Panc1 (cell line): ENCODE results near the gene ERBB2. TPM values are rescaled to one million over a fixed set of nuclear protein-coding genes. Genes with fewer than 3 reads are reported as not detected.

ENCODE experiments used
- ATAC-seq: fragments of 200-7000 bp; cut with Tn5 transposase; 2 replicates; pipeline ENCODE4 v1.9.1; 2020; ENCODE audit warnings: mild to moderate bottlenecking, moderate library complexity
- BruUV-seq: library from RNA; stranded (reverse); fragments of 400-500 nt; replicated peaks from 2 replicates; lab custom pipeline; 2021; lab: Mats Ljungman, UMichigan
- CTCF ChIA-PET: fragments of 300-600 bp; sonication (Branson Sonifier 250); formaldehyde crosslinking; loops from one replicate; lab custom pipeline; 2022; ENCODE audit warnings: antibody characterized with exemption; lab: Charles Lee
- POLR2A ChIA-PET: fragments of 300-600 bp; sonication (Branson Sonifier 250); formaldehyde crosslinking; loops from one replicate; lab custom pipeline; 2022; ENCODE audit warnings: antibody characterized with exemption; lab: Charles Lee
- DNase-seq: peaks from one replicate; pipeline ENCODE4 v3.0.0-alpha.2; 2010; ENCODE audit warnings: low read depth, low spot score
- H3K27ac ChIP-seq: 2 replicates; pipeline ENCODE4 v1.5.1; 2011; ENCODE audit warnings: mild to moderate bottlenecking, low read length, inconsistent platforms
- H3K27me3 ChIP-seq: fragments of 200-500 bp; sonication (Bioruptor generic); 2 replicates; pipeline ENCODE4 v1.6.0; 2014; ENCODE audit warnings: low read length, inconsistent platforms; ENCODE audit not compliant: control insufficient read depth, insufficient read depth
- H3K36me3 ChIP-seq: fragments of 200-500 bp; sonication (Bioruptor generic); 2 replicates; pipeline ENCODE4 v1.5.1; 2014; ENCODE audit warnings: inconsistent platforms, mild to moderate bottlenecking, low read length, moderate library complexity; ENCODE audit not compliant: control insufficient read depth, insufficient read depth
- H3K4me1 ChIP-seq: 2 replicates; pipeline ENCODE4 v1.5.1; 2011; ENCODE audit warnings: inconsistent platforms, mild to moderate bottlenecking, low read length, moderate library complexity; ENCODE audit not compliant: control insufficient read depth, insufficient read depth
- H3K4me3 ChIP-seq, 2 experiments: 2 replicates each; pipeline ENCODE4 v1.5.1; 2011 to 2012; ENCODE audit warnings: low read depth in 2 of 2, low read length in 2 of 2, mild to moderate bottlenecking in 2 of 2, inconsistent platforms in 1 of 2, moderate library complexity in 1 of 2
- H3K9me3 ChIP-seq: fragments of 200-500 bp; sonication (Bioruptor generic); 2 replicates; pipeline ENCODE4 v1.5.1; 2014; ENCODE audit warnings: low read depth, mild to moderate bottlenecking, inconsistent platforms, low read length, moderate library complexity; ENCODE audit not compliant: control insufficient read depth, insufficient read depth
- POLR2AphosphoS5 ChIP-seq: IDR thresholded peaks from 2 replicates; pipeline ENCODE4 v1.6.1; 2012; ENCODE audit warnings: mild to moderate bottlenecking, low read depth, low read length, moderate library complexity
- SIN3A ChIP-seq: IDR thresholded peaks from 2 replicates; pipeline ENCODE4 v1.6.1; 2012; ENCODE audit warnings: low read depth, mild to moderate bottlenecking, low read length, moderate library complexity, borderline replicate concordance; ENCODE audit not compliant: insufficient read depth
- TCF7L2 ChIP-seq: IDR thresholded peaks from 2 replicates; pipeline ENCODE4 v1.6.1; 2011; ENCODE audit warnings: mild to moderate bottlenecking, low read depth, low read length, inconsistent platforms
- in situ Hi-C: cut with HindIII; loops from 2 replicates; pipeline ENCODE4 v1.10.0; 2016; ENCODE audit warnings: low sequenced_read_pairs, low pct_unique_long_range_greater_than_20kb
- intact Hi-C: fragments of 100-400 bp; cut with micrococcal nuclease; formaldehyde crosslinking; loops from one replicate; pipeline ENCODE4 v1.10.0; 2022; ENCODE audit not compliant: unreplicated experiment
- total RNA-seq: library from RNA; stranded (reverse); gene quantifications from one replicate; pipeline ENCODE4 v1.2.1, GENCODE V29; 2021; ENCODE audit not compliant: unreplicated experiment
- TF ChIP-seq, protein P1 (sequence below): fragments of 450-650 bp; IDR thresholded peaks from 2 replicates; pipeline ENCODE4 v1.5.1; 2017; ENCODE audit warnings: mild to moderate bottlenecking
- TF ChIP-seq, protein P2 (sequence below), 2 experiments: IDR thresholded peaks; 2 replicates each; pipeline ENCODE4 v1.6.1; 2011 to 2012; ENCODE audit warnings: low read depth in 2 of 2, control low read depth in 1 of 2, low read length in 1 of 2, mild to moderate bottlenecking in 1 of 2, moderate library complexity in 1 of 2; ENCODE audit not compliant: insufficient read depth in 1 of 2

Gene ERBB2
- total RNA-seq, 1 experiment from 2014 or later, result 68.6 TPM

DNA sequence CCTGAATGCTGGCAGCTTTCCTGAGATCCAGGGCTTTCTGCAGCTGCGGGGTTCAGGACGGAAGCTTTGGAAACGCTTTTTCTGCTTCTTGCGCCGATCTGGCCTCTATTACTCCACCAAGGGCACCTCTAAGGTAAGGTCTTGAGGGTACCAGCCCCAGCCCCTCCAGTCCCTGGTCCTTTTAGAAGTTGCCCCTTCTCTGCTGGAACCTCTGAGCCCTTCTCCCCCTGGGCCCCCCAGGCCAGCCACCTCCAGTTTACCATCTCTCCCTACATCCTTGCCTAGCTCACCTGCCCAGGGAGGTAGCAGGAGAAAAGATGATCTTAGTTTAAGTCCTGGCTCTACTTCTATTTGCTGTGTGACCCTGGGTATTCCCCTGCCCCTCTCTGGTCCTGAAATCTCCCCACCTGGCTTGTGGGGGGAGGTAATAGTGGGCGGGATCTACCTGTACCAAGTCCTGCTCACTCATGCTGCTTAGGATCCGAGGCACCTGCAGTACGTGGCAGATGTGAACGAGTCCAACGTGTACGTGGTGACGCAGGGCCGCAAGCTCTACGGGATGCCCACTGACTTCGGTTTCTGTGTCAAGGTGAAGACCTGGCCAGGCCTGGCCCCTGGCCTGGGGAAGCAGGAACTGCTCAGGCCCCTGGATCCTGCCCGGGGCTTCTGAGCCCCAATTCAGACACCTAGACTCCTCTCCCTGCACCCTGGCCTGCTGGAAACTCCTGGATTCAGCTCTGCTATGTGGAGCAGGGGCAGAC, 44.4 kb downstream of the ERBB2 start:
- CTCF ChIA-PET, result no interaction called here
- ATAC-seq (no peak), DNase-seq (no peak)
- H3K4me3 ChIP-seq, result no peak overlapping the region
- no peak overlapping the region for H3K27ac ChIP-seq
- TF ChIP-seq SIN3A (no peak), POLR2AphosphoS5 (no peak), TCF7L2 (no peak)
- TF ChIP-seq, protein P1, sequence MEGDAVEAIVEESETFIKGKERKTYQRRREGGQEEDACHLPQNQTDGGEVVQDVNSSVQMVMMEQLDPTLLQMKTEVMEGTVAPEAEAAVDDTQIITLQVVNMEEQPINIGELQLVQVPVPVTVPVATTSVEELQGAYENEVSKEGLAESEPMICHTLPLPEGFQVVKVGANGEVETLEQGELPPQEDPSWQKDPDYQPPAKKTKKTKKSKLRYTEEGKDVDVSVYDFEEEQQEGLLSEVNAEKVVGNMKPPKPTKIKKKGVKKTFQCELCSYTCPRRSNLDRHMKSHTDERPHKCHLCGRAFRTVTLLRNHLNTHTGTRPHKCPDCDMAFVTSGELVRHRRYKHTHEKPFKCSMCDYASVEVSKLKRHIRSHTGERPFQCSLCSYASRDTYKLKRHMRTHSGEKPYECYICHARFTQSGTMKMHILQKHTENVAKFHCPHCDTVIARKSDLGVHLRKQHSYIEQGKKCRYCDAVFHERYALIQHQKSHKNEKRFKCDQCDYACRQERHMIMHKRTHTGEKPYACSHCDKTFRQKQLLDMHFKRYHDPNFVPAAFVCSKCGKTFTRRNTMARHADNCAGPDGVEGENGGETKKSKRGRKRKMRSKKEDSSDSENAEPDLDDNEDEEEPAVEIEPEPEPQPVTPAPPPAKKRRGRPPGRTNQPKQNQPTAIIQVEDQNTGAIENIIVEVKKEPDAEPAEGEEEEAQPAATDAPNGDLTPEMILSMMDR, result no peak
- TF ChIP-seq, protein P2, sequence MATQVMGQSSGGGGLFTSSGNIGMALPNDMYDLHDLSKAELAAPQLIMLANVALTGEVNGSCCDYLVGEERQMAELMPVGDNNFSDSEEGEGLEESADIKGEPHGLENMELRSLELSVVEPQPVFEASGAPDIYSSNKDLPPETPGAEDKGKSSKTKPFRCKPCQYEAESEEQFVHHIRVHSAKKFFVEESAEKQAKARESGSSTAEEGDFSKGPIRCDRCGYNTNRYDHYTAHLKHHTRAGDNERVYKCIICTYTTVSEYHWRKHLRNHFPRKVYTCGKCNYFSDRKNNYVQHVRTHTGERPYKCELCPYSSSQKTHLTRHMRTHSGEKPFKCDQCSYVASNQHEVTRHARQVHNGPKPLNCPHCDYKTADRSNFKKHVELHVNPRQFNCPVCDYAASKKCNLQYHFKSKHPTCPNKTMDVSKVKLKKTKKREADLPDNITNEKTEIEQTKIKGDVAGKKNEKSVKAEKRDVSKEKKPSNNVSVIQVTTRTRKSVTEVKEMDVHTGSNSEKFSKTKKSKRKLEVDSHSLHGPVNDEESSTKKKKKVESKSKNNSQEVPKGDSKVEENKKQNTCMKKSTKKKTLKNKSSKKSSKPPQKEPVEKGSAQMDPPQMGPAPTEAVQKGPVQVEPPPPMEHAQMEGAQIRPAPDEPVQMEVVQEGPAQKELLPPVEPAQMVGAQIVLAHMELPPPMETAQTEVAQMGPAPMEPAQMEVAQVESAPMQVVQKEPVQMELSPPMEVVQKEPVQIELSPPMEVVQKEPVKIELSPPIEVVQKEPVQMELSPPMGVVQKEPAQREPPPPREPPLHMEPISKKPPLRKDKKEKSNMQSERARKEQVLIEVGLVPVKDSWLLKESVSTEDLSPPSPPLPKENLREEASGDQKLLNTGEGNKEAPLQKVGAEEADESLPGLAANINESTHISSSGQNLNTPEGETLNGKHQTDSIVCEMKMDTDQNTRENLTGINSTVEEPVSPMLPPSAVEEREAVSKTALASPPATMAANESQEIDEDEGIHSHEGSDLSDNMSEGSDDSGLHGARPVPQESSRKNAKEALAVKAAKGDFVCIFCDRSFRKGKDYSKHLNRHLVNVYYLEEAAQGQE (IDR thresholded peaks at IDR 0.05; ENCODE audit: insufficient read depth in 1 of 2, low read depth in 2 of 2, low read length in 1 of 2), result no peak
- intact Hi-C loops (no loop called here), in situ Hi-C loops (no loop called here)
- H3K36me3 ChIP-seq, result no peaks in the 10 kb centered on the region
- H3K27me3 ChIP-seq, result no peaks in the 10 kb centered on the region
- H3K9me3 ChIP-seq, result no peaks in the 10 kb centered on the region
- peaks cover 22% of the 10 kb centered on the region for H3K4me1 ChIP-seq
- POLR2A ChIA-PET, result no interaction called here
- BruUV-seq, result no TSS peak

DNA sequence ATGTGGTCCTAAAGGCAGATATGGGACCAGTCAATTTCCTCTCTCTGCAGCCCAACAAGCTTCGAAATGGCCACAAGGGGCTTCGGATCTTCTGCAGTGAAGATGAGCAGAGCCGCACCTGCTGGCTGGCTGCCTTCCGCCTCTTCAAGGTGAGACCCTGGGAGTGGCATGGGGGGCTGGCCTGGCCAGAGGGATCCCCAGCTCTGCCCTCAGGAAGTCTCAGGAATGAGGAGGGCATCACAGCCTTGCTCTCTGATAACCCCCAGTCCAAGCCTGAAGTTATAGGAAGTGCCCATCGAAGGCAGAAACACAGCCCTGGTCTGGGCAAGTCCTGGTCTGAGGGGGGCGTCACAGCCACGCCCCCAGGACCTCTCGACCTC, 45.0 kb downstream of the ERBB2 start:
- DNase-seq (no peak), ATAC-seq (no peak)
- no peak overlapping the region for H3K27ac ChIP-seq
- TF ChIP-seq, protein P1, result no peak
- TF ChIP-seq TCF7L2, result no peak
- TF ChIP-seq SIN3A, result no peak
- TF ChIP-seq, protein P2 (IDR thresholded peaks at IDR 0.05; ENCODE audit: insufficient read depth in 1 of 2, low read depth in 2 of 2, low read length in 1 of 2), result no peak
- TF ChIP-seq POLR2AphosphoS5, result no peak
- ChIA-PET CTCF (no interaction called here), POLR2A (no interaction called here)
- no peak overlapping the region for H3K4me3 ChIP-seq
- in situ Hi-C loops (no loop called here), intact Hi-C loops (no loop called here)
- BruUV-seq, result no TSS peak
- peaks cover 16% of the 10 kb centered on the region for H3K4me1 ChIP-seq
- H3K9me3 ChIP-seq, result no peaks in the 10 kb centered on the region
- H3K36me3 ChIP-seq, result no peaks in the 10 kb centered on the region
- H3K27me3 ChIP-seq, result no peaks in the 10 kb centered on the region
